Kasumi-1 (cell line): ENCODE results near the gene LTBP1.
"Not testable (repeated sequence)": the region's sequence is repeated elsewhere in the genome, so short reads cannot be mapped to it uniquely, and the experiment has no call there.

ENCODE experiments used
- DNase-seq, 2 experiments: peaks; one replicate each; lab custom pipeline; 2025; lab: John Stamatoyannopoulos, UW

Gene LTBP1

GRCh38 chr2:33040541-33040940 is 93.8 kb downstream of the LTBP1 start:
- no peak for DNase-seq

GRCh38 chr2:33042265-33042664 is 95.5 kb downstream of the LTBP1 start:
- no peak for DNase-seq

GRCh38 chr2:33042819-33043218 is 96.1 kb downstream of the LTBP1 start:
- no peak for DNase-seq

DNA sequence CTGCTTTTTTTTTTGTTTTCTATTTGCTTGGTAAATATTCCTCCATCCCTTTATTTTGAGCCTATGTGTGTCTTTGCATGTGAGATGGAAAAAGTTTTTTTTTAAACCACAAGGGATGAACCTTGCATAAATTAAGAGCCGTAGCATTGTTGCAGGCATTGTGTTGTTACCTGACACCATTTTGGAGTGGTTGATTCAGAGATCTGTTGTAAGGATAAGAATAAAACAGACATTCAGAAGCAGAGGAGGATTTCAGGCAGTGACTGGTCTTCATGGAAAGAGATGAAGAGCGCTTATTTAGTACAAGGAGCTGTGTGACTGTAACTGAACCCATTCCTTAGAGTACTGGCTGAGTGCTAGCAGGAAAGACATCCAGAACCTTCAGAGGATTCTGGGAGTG is 101.2 kb downstream of the LTBP1 start:
- no peak for DNase-seq

DNA sequence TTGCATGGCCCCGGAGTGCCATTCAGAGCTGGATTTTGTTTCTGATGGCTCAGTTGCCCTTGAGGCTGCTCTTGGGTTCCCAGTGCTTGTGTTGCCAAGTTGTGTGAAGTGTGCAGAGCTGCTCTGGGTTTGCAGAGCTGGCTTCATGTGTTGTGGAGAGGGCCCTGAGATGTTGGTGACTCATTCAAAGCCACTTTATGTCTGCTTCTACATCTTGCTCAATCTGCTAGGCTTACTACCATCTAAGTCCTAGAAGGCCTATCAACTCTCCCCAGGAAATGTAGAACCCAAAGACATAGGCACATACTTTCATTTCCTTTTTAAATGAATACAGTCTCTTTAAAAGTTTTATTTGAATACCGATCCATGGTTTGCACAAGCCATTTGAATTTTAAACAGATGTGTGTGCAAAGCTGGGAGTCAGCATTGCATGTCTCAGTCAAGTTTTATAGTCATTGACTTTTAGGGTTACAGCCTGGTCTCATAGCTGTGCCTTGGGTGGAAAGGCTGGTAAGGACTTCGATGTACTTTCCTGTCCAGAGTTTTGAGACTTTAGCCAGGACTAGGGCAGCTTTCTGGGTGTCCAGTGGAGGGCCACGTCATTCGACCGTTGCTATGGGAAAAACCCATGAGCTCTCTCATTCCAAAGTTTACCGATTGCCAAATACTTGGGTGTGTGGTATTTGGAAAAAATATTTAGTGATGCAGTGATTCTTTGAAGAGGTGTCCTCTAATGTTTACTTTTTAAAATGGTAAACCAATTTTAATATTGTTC is 105.0 kb downstream of the LTBP1 start:
- DNase-seq, result peak; percentile 1 to 8

DNA sequence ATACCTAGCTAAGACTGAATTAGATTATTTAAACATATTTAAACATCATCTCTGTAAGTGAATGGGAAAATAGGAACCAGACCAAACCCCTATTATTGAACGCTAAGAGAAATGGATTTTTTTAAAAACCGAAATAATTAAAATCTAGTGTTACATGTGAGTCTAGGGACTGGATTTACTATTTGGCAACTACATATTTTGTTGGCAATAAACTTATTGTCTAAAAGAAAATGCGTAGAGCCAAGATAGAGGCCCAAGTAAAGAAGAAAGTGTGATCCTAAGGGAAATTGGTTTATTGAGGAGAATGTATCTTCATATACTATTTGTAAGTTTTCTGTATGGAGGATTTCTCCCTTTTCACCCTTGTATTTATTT is 105.6 kb downstream of the LTBP1 start:
- DNase-seq, result no peak

DNA sequence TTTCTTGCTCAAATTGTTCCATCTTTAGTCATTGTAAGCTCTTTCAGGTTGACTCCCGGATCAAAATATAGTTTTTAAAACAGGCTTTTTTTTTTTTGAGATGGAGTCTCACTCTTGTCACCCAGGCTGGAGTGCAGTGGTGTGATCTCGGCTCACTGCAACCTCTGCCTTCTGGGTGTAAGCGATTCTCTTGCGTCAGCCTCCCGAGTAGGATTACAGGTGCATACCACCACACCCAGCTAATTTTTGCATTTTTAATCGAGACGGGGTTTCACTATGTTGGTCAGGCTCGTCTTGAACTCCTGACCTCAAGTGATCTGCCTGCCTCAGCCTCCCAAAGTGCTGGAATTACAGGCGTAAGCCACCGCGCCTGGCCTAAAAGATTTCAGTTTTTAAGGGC is 106.0 kb downstream of the LTBP1 start:
- DNase-seq, result not testable (repeated sequence)

GRCh38 chr2:33056170-33056569 is 109.4 kb downstream of the LTBP1 start:
- DNase-seq, result no peak

- DNase-seq, result not testable (repeated sequence)
These were observed 110.7 kb downstream of the LTBP1 start for GRCh38 chr2:33057307-33058028.

- DNase-seq, result no peak
These were observed 112.1 kb downstream of the LTBP1 start for GRCh38 chr2:33058716-33059470.

GRCh38 chr2:33059471-33060156 is 112.9 kb downstream of the LTBP1 start:
- DNase-seq, result no peak

DNA sequence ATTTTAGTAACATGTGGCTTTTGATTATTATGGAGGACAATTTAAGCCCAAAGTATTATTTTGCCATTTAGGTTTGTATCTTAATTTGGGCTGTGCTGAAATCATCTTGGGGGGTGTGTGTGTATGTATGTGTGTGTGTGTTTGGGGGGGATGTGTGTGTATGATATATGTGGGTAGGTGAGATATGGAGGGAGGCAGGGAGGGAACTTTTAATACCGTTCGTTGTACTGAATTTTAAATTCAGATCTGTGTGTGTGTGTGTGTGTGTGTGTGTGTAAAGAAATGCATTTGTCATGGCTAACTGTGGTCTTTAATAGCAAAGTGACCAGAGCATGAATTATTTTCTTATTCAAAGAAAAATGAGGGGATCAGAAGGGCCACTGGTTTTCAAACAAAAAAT is 113.7 kb downstream of the LTBP1 start:
- DNase-seq, result no peak

DNA sequence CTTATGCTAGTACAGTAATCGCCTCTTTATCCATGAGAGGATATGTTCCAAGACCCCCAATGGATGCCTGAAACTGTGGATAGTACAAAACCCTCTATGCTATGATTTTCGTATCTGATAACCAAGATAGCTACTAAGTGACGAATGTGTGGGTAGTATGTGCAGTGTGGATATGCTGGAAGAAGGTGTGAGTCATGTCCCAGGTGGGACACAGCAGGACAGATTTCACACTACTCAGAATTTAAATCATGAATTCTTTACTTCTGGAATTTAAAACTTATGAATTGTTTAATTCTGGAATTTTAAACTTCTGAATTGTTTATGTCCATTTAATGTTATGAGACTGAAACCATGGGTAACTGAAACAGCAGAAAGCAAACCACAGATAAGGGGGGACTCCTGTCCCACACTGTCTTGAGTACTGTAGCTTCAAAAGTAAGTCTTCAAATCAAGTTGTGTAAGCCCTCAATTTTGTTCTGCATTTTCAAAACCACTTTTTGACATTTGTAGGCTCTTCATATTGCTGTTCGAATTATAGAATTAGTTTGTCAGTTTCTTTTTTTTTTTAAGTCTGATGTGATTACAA is 116.0 kb downstream of the LTBP1 start:
- no peak for DNase-seq

DNA sequence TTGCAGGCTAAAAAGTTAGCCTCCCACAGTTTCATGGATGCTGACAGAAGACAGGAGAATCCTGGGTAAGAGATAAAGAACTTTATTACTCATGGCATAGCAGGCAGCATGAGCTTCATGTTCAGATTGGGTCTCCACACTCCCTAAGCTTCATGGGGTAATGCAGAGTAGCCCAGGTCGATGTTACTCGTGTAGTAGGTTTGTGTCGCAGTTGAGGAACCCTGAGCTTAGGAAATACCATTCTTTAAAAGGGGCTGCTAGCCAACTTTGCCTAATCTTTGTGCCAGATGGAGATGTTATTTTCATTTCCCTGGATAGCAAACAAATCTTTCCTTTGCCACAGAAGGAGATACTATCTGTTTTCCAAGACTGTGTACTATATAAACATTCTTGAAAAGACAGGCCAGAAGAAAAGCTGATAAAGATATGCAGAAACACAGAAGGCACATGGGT is 117.6 kb downstream of the LTBP1 start:
- DNase-seq, result no peak

DNA sequence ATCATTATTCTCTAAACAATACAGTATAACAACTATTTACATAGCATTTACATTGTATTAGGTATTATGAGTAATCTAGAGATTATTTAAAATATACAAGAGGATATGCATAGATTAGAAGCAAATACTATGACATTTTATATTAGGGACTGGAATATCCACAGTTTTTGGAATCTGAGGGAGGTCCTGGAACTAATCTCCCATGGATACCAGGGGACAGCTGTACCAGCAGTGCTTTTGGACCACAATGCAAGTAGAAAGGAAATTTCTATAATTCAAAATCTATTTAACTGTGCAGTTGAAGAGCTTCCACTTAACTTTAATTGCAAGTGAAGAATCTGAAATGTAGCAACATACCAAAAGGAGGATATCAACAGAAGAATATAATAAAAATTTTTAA is 120.8 kb downstream of the LTBP1 start:
- DNase-seq, result no peak

GRCh38 chr2:33068261-33068660 is 121.5 kb downstream of the LTBP1 start:
- DNase-seq, result no peak

DNA sequence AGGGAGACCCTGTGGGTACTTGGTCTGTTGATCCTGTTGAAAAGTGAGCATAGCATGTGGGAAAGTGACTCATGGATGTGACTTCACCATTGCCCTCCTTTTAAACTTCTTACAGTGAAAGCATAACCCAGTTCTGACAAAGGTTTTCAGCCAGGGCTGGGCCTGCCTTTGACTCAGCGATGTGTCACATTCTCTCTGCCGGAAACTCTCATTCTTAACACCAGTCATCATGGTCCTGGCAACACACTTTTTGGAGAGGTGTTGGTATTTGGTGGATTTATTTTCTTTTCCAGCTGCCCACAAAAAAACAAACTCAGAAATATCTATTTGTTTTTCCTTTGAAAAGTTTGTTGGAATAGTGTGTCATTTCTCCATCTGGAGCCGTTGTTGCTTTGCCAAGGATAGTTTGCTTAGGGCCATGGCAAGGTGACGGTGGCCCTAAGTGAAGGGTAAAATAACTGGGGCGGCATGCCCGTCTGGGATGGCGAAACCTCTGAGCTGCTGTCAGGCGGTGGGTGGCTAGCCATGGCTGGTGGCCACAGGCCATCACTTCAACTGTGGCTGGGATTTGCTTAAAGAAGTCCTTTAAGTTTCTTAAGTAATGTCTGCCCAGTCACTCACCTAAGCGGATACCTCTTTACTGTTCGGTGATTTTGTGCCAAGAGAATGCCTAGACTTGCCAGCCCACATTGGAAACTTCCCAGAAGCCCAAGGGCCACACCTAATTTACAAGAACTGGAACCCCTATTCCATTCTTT is 123.3 kb downstream of the LTBP1 start:
- no peak for DNase-seq

DNA sequence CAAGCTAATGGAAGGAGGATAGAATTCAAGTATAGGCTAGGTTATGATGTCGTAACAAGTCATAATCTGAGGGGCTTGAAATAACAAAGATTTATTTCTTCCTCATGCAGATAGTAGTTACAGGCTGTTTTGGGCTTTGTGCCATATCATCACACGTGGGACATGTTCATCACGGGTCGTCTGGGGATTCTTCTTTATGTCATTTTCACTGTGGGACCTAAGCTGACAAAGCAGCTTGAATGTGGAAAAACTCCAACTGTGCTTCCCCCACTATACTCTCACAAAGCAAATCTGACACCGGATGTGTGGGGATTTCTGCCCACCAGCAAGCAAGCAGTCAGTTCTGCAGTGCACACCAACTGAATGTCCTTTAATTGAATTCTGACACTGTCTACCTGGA is 124.8 kb downstream of the LTBP1 start:
- no peak for DNase-seq

DNA sequence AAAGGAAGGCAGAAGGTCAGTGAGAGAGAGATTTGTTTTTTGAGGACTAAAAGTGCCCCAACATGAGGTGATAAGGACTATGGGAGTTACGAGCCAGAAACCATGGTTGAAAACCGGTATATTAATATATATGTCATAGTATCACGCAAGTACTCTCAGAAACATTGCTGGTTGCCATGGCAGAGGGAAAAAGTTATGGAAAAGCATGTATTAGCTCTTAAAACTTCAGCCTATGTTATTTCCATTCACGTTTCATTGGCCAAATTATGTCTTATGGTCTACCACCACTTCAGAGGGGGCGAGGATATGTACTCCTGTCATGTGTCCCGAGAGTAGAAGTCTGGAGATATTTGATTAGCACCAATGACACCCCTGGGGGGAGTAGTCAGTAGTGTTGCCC is 125.9 kb downstream of the LTBP1 start:
- no peak for DNase-seq

GRCh38 chr2:33073018-33073417 is 126.3 kb downstream of the LTBP1 start:
- no peak for DNase-seq

DNA sequence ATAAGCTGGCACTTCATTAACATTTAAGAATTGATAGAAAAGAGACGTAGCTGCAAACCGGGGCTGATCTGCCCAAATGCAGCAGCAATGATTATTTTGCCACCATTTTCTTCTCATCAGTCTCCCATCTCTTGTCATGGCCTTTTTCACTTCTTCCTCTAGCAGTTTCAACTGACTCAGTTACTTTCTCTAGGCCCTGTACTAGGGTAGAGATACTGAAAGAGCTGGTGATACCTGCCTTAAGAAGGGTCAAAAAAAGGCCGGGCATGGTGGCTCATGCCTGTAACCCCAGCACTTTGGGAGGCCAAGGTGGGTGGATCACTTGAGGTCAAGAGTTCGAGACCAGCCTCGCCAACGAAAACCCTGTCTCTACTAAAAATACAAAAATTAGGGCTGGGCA is 127.4 kb downstream of the LTBP1 start:
- DNase-seq, result no peak
